HL-60/S4 treated with phorbol 12-myristate 13-acetate at 8.2 ng/mL for 4 days and 3 days (cell line): ENCODE measurements around the gene HNRNPR.

Experiments used
- in situ Hi-C: fragments of 300-500 bp; cut with MboI; formaldehyde crosslinking; loops from 2 replicates; pipeline ENCODE4 v1.15.0; 2022; ENCODE audit warnings: low sequenced_read_pairs

HNRNPR gene

GRCh38 chr1:23369335-23370013 lies 25.4 kb upstream of the HNRNPR start, which contains the start of gene ZNF436:
TSS of gene ZNF436 (minus strand) at chr1:23369836. CDS start at chr1:23368005, 1,831 bp downstream.
- in situ Hi-C loops = no loop called here

- in situ Hi-C loops = no loop called here
Observed at GRCh38 chr1:23368562-23369334, 24.7 kb upstream of the HNRNPR start.

- in situ Hi-C loops = no loop called here
Observed at GRCh38 chr1:23367791-23368561, 23.9 kb upstream of the HNRNPR start.

GRCh38 chr1:23367451-23367790 lies 23.3 kb upstream of the HNRNPR start:
- in situ Hi-C loops = no loop called here

- in situ Hi-C loops = no loop called here
Observed at GRCh38 chr1:23366598-23366997, 22.5 kb upstream of the HNRNPR start.

- in situ Hi-C loops = no loop called here
Observed at GRCh38 chr1:23366146-23366545, 22.1 kb upstream of the HNRNPR start.

- in situ Hi-C loops = no loop called here
Observed at GRCh38 chr1:23362218-23362713, 18.2 kb upstream of the HNRNPR start.

GRCh38 chr1:23358310-23358875 lies 14.3 kb upstream of the HNRNPR start:
- in situ Hi-C loops = no loop called here

- in situ Hi-C loops = no loop called here
Observed at GRCh38 chr1:23357138-23357908, 13.2 kb upstream of the HNRNPR start.

- in situ Hi-C loops = no loop called here
Observed at GRCh38 chr1:23356471-23357137, 12.5 kb upstream of the HNRNPR start.

GRCh38 chr1:23354245-23354644 lies 10.2 kb upstream of the HNRNPR start:
- in situ Hi-C loops = no loop called here

- in situ Hi-C loops = no loop called here
Observed at GRCh38 chr1:23352096-23352695, 8.1 kb upstream of the HNRNPR start.

- in situ Hi-C loops = no loop called here
Observed at GRCh38 chr1:23345920-23346319, 1.8 kb upstream of the HNRNPR start.

GRCh38 chr1:23344987-23345472 lies 946 bp upstream of the HNRNPR start:
- in situ Hi-C loops = no loop called here

- in situ Hi-C loops = no loop called here
Observed at GRCh38 chr1:23343221-23344110, 618 bp downstream of the HNRNPR start.

- in situ Hi-C loops = no loop called here
Observed at GRCh38 chr1:23341931-23342692, 2.0 kb downstream of the HNRNPR start.

GRCh38 chr1:23339632-23340031 lies 4.5 kb downstream of the HNRNPR start:
- in situ Hi-C loops = no loop called here

GRCh38 chr1:23337869-23338268 lies 6.2 kb downstream of the HNRNPR start:
- in situ Hi-C loops = no loop called here
